Measurements from ENCODE around the gene SUMO1.
"Not testable (repeated sequence)": the region's sequence is repeated elsewhere in the genome, so short reads cannot be mapped to it uniquely, and the experiment has no call there.

The SUMO1 gene

DNA sequence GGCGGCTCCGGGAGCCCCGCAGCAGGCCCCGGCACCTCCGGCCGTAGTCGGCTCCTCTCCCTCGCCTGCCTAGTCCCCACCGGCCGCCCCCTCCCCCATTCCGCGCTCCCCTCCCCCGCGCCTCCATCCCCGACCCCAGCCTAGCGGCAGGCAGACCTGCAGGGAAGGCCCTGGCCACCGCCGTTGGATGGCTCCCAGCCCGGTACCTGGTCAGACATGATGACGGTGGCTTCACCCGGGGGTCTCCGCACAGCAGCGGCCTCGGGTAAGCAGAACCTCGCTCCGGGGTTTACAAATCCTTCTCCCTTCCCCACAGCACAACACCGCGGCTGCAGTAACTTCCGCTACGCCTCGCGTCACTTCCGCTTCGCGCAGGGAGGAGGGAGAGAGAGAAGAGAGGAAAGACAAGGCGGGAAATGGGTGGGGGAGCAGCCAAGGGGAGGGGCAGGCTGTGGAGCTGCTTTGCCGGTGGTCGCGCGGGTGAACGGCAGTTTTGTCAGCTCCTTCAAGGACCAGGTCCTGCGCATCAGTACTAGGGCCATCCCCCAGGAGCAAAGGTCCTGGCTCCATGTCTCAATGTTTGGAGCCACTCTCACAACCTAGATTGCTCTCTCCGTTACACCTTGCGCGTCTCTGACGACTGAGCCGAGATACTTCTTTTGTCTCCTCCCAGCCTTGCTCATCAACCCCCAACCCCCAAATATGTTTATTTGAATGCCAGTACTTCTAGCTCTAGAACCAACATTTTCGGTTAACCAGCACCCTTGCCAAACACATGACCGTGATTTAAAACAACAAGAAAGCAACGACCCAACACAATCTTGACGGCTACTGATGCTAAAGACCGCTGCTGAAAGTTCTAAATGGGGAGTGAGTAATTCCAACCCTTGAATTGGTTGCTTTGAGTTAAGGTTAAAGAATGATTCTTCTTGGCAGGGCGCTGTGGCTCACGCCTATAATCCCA lies at the start of gene SUMO1:
SUMO1 (minus strand) TSS at position 364 of the 964 bp plus-strand sequence; CDS start at position 218, 146 bp downstream.
- no peak for TF ChIP-seq CTCF (IDR thresholded peaks at IDR 0.05; ENCODE audit: control insufficient read depth, extremely low read depth, insufficient read depth)
- H3K4me3 ChIP-seq (ENCODE audit: low read depth, low read length): peak within 1 kb of the TSS; percentile 90
- DNase-seq (ENCODE audit: low read depth): peak; percentile 54

DNA sequence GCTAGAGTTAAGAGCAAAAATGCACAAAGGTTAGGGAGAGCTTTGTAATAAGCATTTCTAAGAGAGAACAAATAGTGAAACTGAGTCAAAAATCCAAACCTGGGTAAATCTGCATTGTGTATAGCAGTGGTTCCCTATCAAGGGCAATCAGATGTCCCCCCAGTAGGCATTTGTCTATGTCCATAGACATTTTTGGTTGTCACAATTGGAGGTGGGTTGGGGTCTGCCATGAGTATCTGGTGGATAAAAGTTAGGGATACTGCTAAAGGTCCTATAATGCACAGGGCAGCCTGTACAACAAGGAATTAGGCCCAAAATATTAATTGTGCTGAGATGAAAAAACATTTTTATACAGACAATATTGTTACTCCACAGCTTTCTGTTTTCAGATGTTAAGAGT lies 48.2 kb upstream of the SUMO1 start:
- no peak for DNase-seq (ENCODE audit: low read depth)
- no peak overlapping the region for H3K4me3 ChIP-seq (ENCODE audit: low read depth, low read length)
- TF ChIP-seq CTCF (IDR thresholded peaks at IDR 0.05; ENCODE audit: control insufficient read depth, extremely low read depth, insufficient read depth): no peak

DNA sequence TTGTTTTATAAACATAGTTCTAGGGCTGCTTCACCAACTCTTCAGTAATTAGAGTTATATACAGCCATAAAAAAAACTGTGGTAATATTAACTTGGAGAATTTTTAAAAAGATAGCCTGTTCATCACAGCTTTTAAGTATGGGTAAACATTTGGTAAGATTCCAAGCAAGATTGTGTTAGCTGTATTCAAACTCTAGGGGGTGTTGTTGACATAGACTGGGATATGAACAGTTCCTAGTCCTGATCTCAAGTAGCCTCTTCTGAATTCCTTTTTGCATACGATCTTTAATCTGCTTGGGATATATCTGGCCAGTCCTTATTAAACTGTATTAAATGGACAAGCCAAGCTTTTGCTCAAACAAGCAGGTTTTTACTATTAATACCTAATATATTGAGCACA lies 40.5 kb upstream of the SUMO1 start:
- peak; percentile 47 for TF ChIP-seq CTCF (IDR thresholded peaks at IDR 0.05; ENCODE audit: control insufficient read depth, extremely low read depth, insufficient read depth)
- peak; percentile 28 for DNase-seq (ENCODE audit: low read depth)
- no peak overlapping the region for H3K4me3 ChIP-seq (ENCODE audit: low read depth, low read length)

DNA sequence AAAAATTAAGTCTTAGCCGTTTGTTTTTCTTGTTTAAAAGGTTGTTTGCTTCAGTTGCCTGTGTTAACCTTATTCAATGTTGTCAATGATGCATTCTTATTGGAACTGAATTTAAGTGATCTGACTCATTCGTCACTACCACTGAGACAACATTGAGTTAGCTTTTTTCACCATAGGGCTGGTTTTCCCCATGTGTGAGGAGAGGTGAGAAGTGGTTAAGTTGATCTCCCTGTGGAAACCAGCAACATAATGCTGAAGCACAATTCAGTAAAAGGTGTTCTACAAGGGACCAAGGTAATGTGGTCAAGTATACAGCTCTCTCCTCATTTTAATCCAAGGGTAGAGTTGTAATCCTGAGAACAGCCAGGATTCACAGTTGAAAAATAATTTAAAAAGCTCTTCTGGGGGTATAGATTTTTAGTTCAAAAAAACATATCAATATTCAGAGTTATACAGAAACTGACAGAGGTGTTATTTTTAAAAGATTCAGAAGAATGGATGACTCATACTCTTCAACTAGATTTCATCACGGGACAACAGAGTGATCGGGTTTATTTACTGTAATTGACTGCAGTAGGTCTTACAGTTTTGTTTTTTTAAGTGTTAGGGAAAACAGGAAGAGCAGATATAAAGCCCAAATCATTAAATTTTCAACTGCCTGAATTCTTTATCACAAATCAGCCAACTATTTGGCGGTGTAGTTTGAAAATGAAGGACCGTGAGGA lies 39.8 kb upstream of the SUMO1 start:
- TF ChIP-seq CTCF (IDR thresholded peaks at IDR 0.05; ENCODE audit: control insufficient read depth, extremely low read depth, insufficient read depth): no peak
- no peak for DNase-seq (ENCODE audit: low read depth)
- H3K4me3 ChIP-seq (ENCODE audit: low read depth, low read length): no peak overlapping the region

GRCh38 chr2:202276078-202276720 lies 37.8 kb upstream of the SUMO1 start:
- not testable (repeated sequence) for H3K4me3 ChIP-seq (ENCODE audit: low read depth, low read length); DNase-seq (ENCODE audit: low read depth)

GRCh38 chr2:202270487-202270886 lies 32.1 kb upstream of the SUMO1 start:
- no peak for DNase-seq (ENCODE audit: low read depth)
- no peak overlapping the region for H3K4me3 ChIP-seq (ENCODE audit: low read depth, low read length)

More at GRCh38 chr2:202270487-202270886, 32.1 kb upstream of the SUMO1 start:
- TF ChIP-seq CTCF (IDR thresholded peaks at IDR 0.05; ENCODE audit: control insufficient read depth, extremely low read depth, insufficient read depth): no peak
